GM13976 (cell line): Measurements from ENCODE around the gene PREX1.

Experiments
- DNase-seq: peaks from one replicate; pipeline ENCODE4 v3.0.0; 2012; ENCODE audit warnings: low spot score
- in situ Hi-C: fragments of 300-500 bp; cut with MboI; formaldehyde crosslinking; loops from one replicate; pipeline ENCODE4 v1.12.0; 2022; ENCODE audit warnings: low sequenced_read_pairs, mixed read lengths, inconsistent platforms; ENCODE audit not compliant: unreplicated experiment
- TF ChIP-seq, protein P1 (sequence below): IDR thresholded peaks from 2 replicates; pipeline ENCODE4 v1.5.1; 2012; ENCODE audit warnings: borderline replicate concordance, mild to moderate bottlenecking; ENCODE audit not compliant: insufficient read depth; ENCODE audit errors: extremely low read depth, missing control alignments, control extremely low read depth

The PREX1 gene

DNA sequence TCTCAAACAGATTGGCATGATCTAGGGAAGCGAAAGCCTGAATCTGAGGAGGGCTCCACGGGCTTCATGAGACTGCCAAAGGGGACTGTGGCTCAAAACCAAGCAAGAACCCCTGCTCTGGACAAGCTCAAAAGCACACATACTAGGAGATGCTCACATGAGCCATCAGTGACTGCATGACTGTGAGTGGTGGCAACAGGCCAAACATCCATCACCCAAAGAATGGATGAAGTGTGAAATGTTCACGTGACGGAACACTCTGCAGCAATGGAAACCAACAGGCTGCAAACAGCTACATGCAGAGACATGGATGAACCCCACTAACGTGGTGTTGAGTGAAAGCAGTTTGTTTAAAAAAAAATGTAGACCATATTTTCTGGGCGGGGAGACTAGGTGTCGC is 136.3 kb downstream of the PREX1 start:
- in situ Hi-C loops = no loop called here
- no peak for DNase-seq
- TF ChIP-seq, protein P1, sequence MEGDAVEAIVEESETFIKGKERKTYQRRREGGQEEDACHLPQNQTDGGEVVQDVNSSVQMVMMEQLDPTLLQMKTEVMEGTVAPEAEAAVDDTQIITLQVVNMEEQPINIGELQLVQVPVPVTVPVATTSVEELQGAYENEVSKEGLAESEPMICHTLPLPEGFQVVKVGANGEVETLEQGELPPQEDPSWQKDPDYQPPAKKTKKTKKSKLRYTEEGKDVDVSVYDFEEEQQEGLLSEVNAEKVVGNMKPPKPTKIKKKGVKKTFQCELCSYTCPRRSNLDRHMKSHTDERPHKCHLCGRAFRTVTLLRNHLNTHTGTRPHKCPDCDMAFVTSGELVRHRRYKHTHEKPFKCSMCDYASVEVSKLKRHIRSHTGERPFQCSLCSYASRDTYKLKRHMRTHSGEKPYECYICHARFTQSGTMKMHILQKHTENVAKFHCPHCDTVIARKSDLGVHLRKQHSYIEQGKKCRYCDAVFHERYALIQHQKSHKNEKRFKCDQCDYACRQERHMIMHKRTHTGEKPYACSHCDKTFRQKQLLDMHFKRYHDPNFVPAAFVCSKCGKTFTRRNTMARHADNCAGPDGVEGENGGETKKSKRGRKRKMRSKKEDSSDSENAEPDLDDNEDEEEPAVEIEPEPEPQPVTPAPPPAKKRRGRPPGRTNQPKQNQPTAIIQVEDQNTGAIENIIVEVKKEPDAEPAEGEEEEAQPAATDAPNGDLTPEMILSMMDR = no peak

DNA sequence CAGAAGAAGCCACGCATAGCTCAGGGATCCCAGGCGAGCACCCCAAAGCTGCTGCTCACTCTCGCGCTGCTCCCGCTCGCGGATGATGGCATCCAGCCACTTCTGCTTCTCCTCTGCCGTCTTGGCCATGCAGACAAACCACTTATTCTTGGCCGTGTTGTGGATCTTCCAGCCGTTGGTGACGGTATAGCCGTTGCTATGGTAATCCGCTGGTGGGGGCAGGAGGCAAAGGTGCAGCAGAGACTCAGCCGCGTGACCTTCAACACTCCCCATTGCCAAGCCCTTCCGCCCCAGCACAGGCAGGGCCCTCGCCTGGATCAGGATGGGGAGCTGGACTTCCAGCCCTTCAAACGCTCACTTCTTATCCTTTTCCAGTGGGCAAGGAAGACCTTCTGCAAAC is 136.9 kb downstream of the PREX1 start:
- no peak for DNase-seq
- TF ChIP-seq, protein P1 = no peak
- in situ Hi-C loops = no loop called here

DNA sequence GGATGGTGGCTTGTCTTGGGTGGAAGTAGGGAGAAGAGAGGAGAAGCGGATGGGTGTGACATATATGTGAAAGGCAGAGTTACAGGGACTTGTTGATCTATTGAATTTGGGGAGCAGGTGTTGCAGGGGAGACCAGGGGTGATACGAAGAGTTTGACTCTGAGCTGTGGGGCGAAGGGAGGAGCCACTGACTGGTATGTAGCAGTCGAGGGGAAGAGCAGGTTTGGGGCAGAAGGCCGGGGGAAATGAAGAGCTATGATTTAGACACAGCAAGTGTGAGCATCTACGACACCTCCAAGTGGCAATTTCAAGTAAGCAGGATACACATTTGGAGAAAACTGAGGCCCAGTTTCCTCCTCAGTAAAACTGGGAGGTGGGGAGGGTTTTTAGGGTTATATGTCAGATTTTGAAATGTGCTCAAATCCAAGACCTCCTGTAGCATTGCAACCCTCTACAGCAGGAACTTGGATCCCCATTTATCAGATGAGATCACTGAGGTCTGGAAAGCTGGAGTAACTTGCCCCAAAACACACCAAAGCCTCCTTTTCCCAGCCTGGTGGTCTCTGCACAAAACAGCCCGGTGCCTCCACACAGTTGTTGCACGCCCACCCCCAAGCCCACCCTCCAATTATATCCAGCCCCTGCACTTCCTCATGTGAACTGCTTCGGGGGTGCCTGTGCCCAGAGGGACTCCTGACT is 137.8 kb downstream of the PREX1 start:
- TF ChIP-seq, protein P1 = no peak
- in situ Hi-C loops = no loop called here
- no peak for DNase-seq

DNA sequence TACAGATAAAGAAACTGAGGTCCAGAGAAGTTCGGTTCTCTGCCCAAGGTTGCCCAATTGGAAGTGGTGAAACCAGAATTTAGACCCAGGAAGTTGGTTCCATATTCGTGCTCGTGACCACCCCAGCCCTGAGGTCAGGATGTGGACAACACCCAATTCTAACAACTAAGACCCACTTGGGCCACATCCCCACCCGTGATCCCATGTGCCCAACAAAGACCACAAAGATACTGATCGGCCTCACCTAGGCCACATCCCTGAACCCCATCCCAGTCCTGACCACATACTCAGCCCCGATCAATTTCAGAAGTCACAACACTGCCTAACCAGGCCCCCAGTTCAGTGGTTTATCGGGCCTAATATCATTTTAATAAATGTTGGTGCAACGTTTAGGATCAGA is 138.4 kb downstream of the PREX1 start:
- TF ChIP-seq, protein P1 = no peak
- no peak for DNase-seq
- in situ Hi-C loops = no loop called here

DNA sequence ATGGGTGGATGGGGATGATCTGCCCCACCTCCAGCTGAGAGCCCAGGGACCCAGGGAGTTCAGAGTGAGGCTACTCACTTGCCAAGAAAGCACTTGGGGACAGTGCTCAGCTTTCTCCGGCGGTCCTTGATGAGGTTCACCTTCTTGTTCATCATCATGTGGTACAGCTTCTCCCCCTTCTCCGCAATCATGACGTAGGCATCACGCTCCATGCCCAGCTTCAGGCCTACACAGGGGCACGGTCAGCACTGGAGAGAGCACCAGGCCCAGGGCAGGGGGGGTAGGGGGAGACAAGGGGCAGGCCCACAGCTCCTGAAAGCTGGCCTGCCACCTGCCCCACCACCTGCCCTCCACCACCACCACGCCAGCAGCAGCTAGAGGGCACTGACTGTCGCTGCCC is 139.2 kb downstream of the PREX1 start:
- TF ChIP-seq, protein P1 = no peak
- no peak for DNase-seq
- in situ Hi-C loops = no loop called here

DNA sequence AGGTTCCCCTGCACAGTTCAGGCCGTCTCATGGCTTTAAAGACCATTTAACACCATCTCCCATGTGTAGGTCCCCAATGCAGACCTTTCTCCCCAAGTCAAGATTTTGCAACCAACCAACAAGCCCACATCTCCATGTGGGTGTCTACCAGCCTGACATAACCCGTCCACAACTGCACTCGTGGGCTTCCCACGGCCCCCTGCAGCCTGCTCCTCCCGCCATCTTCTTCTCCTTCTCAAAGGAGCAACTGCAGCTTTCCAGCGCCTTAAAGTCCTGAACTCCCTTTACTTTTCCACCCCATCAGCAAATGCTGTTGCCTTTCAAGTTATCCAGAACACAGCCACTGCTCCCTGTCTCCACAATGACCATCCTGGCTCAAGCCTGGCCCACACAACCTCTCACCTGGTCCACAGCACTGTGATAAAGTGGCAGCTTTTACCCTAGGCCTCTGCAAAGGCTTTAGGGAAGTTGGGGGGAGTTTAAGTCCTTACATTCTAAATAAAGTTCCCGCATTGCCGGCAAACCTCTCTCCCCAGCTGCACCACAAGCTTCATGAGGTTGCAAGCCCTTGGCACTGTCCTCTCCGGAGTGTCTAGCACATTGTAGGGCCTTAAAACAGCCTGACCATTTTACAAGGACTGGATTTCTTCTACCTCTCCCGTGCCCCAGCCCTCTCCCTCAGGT is 140.5 kb downstream of the PREX1 start:
- no peak for DNase-seq
- TF ChIP-seq, protein P1 = no peak
- in situ Hi-C loops = no loop called here
